CD4-positive, alpha-beta T cell treated with Interleukin-15 for 1 hour (primary cell): ENCODE results near the gene PIANP.

ENCODE experiments used
- DNase-seq: peaks from one replicate; pipeline ENCODE4 v3.0.0-alpha.2; 2020

PIANP gene

DNA sequence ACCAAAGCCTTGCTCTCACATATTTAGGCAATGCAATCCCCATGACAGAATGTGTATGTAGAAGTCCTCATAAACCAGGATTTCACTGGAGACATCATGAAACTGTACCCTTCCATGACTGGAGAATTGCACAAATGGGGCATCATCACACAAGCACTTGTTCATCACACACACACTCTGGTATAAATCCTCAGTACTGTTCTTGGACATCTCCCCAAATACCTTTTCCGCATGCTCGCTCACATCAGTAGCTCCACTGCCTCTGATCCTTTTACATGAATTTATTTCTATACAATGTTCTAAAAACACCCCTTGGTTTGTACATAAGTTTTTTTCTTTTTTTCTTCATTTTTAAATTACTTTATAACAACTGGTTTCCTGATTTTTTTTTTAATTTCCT, 34.4 kb downstream of the PIANP start:
- no peak for DNase-seq

GRCh38 chr12:6664902-6665301, 35.7 kb downstream of the PIANP start:
- no peak for DNase-seq

GRCh38 chr12:6662906-6663742, 37.5 kb downstream of the PIANP start, which contains the start of gene ING4:
TSS of gene ING4 (minus strand) at chr12:6663119. CDS start at chr12:6663101, 18 bp downstream.
- DNase-seq = peak; percentile 99

GRCh38 chr12:6662602-6662905, 38.1 kb downstream of the PIANP start:
- DNase-seq = no peak

DNA sequence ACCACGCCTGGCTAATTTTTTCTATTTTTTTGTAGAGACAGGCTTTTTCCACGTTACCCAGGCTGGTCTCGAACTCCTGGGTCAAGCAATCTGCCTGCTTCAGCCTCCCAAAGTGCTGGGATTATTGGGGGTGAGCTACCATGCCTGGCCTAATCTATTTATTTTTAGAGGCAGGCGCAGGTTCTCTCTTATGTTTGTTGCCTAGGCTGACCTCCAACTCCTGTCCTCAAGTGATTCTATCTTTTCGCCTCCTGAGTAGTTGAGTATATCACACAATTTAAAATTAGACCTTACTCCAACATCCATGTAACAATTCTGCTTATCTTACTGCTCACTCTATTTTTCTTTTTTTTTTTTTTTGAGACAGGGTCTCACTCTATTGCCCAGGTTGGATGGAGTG, 46.6 kb downstream of the PIANP start:
- no peak for DNase-seq

DNA sequence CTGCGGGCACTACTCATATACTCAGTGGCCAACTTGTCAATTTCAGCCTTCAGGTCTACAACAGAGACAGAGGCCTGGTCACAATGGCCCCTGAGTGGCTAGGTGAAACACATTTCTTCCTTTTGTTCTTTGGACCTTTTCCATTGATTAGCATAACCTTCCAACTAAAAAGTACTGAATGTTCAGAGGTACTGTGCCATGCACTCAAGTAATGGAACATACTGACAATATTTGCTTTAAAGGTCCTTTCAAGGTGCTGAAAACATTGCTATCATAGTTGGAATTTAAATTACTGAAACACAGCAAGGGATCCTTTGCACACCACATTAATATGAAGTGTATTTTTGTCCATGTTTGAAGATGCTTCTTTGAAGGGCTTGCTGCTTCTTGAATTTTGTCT, 47.3 kb downstream of the PIANP start:
- DNase-seq = no peak

- no peak for DNase-seq
These were observed 48.2 kb downstream of the PIANP start for GRCh38 chr12:6652391-6652790.

- DNase-seq = no peak
These were observed 49.8 kb downstream of the PIANP start for GRCh38 chr12:6650832-6651231.

DNA sequence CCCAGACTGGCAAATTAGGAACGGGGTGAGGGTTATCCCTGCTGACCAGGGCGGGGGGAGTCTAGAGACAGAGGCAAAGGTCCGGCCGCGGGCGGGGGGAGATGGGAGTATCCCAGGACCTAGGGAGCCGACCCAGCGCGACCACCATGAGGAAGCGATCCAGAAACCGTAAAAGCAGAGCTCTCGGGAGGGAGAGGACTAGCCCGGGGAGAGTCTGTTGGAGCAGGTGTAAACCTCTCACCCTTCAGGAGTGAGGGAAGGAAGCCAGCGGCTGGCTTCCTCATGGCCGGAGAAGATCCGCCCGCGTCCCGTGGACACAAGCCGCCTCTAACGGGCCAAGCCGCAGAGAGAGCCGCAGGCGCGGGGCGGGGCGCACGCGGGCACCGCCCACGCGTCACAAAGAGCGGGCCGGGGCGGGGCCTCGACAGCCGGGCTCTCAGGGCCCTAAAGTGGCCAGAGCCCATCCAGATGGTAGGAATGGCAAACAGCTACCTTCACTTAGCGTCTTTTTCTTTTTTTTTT, 53.5 kb downstream of the PIANP start, which contains the start of gene ACRBP:
Gene ACRBP, minus strand, starts transcription at position 350 of the 522 bp plus-strand sequence. Its CDS starts 66 bp downstream, at position 284.
- DNase-seq = peak; percentile 68

GRCh38 chr12:6646276-6647082, 54.1 kb downstream of the PIANP start:
- DNase-seq = no peak

DNA sequence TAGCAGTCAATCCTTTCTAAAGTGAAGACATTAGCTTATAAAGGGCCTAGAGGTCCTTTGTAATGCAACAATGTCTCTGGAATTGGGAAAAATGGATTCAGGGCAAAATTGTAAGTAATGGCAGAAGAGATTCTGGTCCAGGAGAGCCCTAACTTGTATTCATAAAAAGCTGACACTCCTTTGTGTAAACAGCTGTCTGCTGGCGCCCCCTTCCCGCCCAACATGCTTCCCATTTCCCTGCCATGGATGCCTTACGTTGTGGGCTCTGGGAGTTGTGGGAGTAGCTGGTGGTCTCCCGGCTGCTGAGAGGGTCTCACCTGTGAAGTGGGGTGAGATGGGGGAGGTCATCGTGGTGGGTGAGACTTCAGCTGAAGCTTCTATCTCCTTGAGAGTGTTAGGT, 55.7 kb downstream of the PIANP start:
- no peak for DNase-seq

DNA sequence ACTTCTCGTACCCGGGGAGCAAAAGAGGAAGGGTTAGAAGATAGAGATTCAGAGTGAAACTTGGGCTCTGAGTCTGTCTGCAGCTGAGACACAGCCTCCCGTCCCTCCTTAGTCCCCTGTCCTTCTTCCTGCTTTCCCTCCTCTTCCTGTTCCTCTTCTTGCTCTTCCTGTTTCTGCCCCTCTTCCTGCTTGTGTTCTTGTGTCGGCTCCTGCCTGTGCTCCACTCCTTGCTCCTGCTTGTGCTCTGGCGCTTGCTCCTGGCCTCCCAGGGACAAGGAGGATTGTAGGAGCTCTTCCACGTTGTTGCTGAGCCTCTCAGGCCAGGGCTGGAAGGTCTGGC, 56.4 kb downstream of the PIANP start:
- peak; percentile 45 for DNase-seq
